Neural cell (in vitro differentiated cells): Measurements from ENCODE around the gene AGTPBP1. TPM values are rescaled to one million over a fixed set of nuclear protein-coding genes. Genes with fewer than 3 reads are reported as not detected.

Source experiments
- H2AFZ ChIP-seq: fragments of 200-600, 300-800 bp; sonication (generic), shearing (Covaris generic); 2 replicates; pipeline ENCODE4 v1.6.0; 2014; ENCODE audit warnings: low read depth, mild to moderate bottlenecking, antibody characterized with exemption, low read length, moderate library complexity
- H3F3A ChIP-seq: fragments of 200-600 bp; shearing (Covaris generic); 2 replicates; pipeline ENCODE4 v1.6.1; 2016; ENCODE audit warnings: mild to moderate bottlenecking, moderate library complexity, mixed read lengths, antibody characterized with exemption, low read length; ENCODE audit not compliant: insufficient read depth, poor library complexity, severe bottlenecking
- H3K27ac ChIP-seq: fragments of 200-600, 300-800 bp; sonication (generic), shearing (Covaris generic); 2 replicates; pipeline ENCODE4 v1.5.1; 2014; ENCODE audit warnings: mild to moderate bottlenecking, low read length, moderate library complexity
- H3K27me3 ChIP-seq: fragments of 300-800, 200-600 bp; sonication (generic), shearing (Covaris generic); 2 replicates; pipeline ENCODE4 v1.6.0; 2014; ENCODE audit warnings: mild to moderate bottlenecking, low read depth, low read length, moderate library complexity; ENCODE audit not compliant: insufficient read depth
- H3K36me3 ChIP-seq: fragments of 300-800, 200-600 bp; sonication (generic), shearing (Covaris generic); 2 replicates; pipeline ENCODE4 v1.5.1; 2014; ENCODE audit warnings: mild to moderate bottlenecking, antibody characterized with exemption, low read length, moderate library complexity; ENCODE audit not compliant: insufficient read depth
- H3K4me2 ChIP-seq: fragments of 300-800, 200-600 bp; sonication (generic), shearing (Covaris generic); 2 replicates; pipeline ENCODE4 v1.6.0; 2014; ENCODE audit warnings: mild to moderate bottlenecking, low read length
- H3K4me3 ChIP-seq: fragments of 300-800, 200-600 bp; sonication (generic), shearing (Covaris generic); 2 replicates; pipeline ENCODE4 v1.5.1; 2014; ENCODE audit warnings: mild to moderate bottlenecking, low read length, moderate library complexity
- H3K79me2 ChIP-seq: fragments of 200-600 bp; shearing (Covaris generic); replicated peaks from 2 replicates; pipeline ENCODE4 v1.6.0; 2014; ENCODE audit warnings: mild to moderate bottlenecking, low read length, moderate library complexity; ENCODE audit not compliant: insufficient read depth
- H3K9ac ChIP-seq: fragments of 300-800, 200-600 bp; sonication (generic), shearing (Covaris generic); 2 replicates; pipeline ENCODE4 v1.6.1; 2016; ENCODE audit warnings: mild to moderate bottlenecking, low read length, mixed read lengths
- H3K9me2 ChIP-seq: fragments of 200-600 bp; shearing (Covaris generic); 2 replicates; pipeline ENCODE4 v1.6.1; 2016; ENCODE audit warnings: mild to moderate bottlenecking, low read length, mixed read lengths; ENCODE audit not compliant: insufficient read depth
- H3K9me3 ChIP-seq: fragments of 200-600, 300-800 bp; sonication (generic), shearing (Covaris generic); 2 replicates; pipeline ENCODE4 v1.6.1; 2016; ENCODE audit warnings: mild to moderate bottlenecking, mixed run types, low read length, moderate library complexity, mixed read lengths
- H4K20me1 ChIP-seq: fragments of 200-600 bp; shearing (Covaris generic); 2 replicates; pipeline ENCODE4 v1.6.1; 2016; ENCODE audit warnings: mild to moderate bottlenecking, mixed run types; ENCODE audit not compliant: insufficient read depth
- EP300 ChIP-seq: fragments of 450-650 bp; conservative IDR thresholded peaks from 2 replicates; pipeline ENCODE4 v1.6.1; 2014; ENCODE audit warnings: antibody characterized with exemption, mild to moderate bottlenecking, moderate library complexity; ENCODE audit not compliant: poor library complexity, severe bottlenecking
- EZH2 ChIP-seq: fragments of 200-600, 300-800 bp; shearing (Covaris generic), sonication (generic); IDR thresholded peaks from 2 replicates; pipeline ENCODE4 v1.6.1; 2014; ENCODE audit warnings: antibody characterized with exemption, low read length, borderline replicate concordance, mild to moderate bottlenecking; ENCODE audit not compliant: insufficient read depth, poor library complexity, severe bottlenecking
- MXI1 ChIP-seq: fragments of 450-650 bp; conservative IDR thresholded peaks from 2 replicates; pipeline ENCODE4 v1.6.1; 2014; ENCODE audit warnings: antibody characterized with exemption, mild to moderate bottlenecking; ENCODE audit not compliant: poor library complexity, severe bottlenecking
- POLR2AphosphoS5 ChIP-seq: IDR thresholded peaks from 2 replicates; pipeline ENCODE4 v1.6.1; 2012
- RAD21 ChIP-seq: fragments of 450-650 bp; conservative IDR thresholded peaks from 2 replicates; pipeline ENCODE4 v1.6.1; 2014; ENCODE audit warnings: antibody characterized with exemption, mild to moderate bottlenecking, moderate library complexity
- SMC3 ChIP-seq: fragments of 450-650 bp; conservative IDR thresholded peaks from 2 replicates; pipeline ENCODE4 v1.6.1; 2014; ENCODE audit warnings: antibody characterized with exemption, mild to moderate bottlenecking, moderate library complexity; ENCODE audit not compliant: poor library complexity
- TAF1 ChIP-seq: IDR thresholded peaks from 2 replicates; pipeline ENCODE4 v1.6.1; 2012; ENCODE audit warnings: low read depth
- polyA plus RNA-seq: library from polyadenylated mRNA; depleted of rRNA; stranded (reverse); fragments of >200 nt; gene quantifications from 2 replicates; pipeline ENCODE4 v1.2.3, GENCODE V29; 2014
- TF ChIP-seq, protein P1 (sequence below): fragments of 450-650 bp; IDR thresholded peaks from 2 replicates; pipeline ENCODE4 v1.5.1; 2014; ENCODE audit warnings: antibody characterized with exemption, mild to moderate bottlenecking, moderate library complexity; ENCODE audit not compliant: poor library complexity, severe bottlenecking
- TF ChIP-seq, protein P2 (sequence below): IDR thresholded peaks from 2 replicates; pipeline ENCODE4 v1.6.1; 2012; ENCODE audit warnings: borderline replicate concordance

AGTPBP1 gene
- polyA plus RNA-seq, 1 donor from 2014 or later, result 90.7 TPM

DNA sequence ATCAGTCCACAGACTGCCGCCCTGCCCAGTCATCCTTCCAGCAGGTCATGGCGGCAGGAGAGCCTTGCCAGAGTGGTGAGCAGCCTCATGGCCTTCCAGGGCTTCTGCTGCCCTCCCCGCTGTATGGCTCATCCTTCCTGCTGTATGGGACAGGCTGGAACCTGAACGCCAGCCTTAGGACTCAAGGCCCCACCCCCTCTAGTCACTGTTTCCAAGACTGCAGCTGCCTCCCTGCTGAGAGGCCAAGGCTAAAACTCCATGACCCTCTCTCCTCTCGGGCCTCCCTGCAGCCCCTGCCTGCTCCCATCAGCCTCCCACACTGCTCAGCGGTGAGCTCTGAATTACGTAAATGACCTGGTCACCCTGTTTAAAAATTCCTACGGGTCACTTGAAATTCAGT is 227.5 kb downstream of the AGTPBP1 start:
- Histone ChIP-seq H3K36me3 (no peaks in the 10 kb centered on the region), H3K9me3 (no peaks in the 10 kb centered on the region)
- no peak for TF ChIP-seq TAF1
- TF ChIP-seq MXI1, result no peak
- no peak for TF ChIP-seq POLR2AphosphoS5
- TF ChIP-seq, protein P1, sequence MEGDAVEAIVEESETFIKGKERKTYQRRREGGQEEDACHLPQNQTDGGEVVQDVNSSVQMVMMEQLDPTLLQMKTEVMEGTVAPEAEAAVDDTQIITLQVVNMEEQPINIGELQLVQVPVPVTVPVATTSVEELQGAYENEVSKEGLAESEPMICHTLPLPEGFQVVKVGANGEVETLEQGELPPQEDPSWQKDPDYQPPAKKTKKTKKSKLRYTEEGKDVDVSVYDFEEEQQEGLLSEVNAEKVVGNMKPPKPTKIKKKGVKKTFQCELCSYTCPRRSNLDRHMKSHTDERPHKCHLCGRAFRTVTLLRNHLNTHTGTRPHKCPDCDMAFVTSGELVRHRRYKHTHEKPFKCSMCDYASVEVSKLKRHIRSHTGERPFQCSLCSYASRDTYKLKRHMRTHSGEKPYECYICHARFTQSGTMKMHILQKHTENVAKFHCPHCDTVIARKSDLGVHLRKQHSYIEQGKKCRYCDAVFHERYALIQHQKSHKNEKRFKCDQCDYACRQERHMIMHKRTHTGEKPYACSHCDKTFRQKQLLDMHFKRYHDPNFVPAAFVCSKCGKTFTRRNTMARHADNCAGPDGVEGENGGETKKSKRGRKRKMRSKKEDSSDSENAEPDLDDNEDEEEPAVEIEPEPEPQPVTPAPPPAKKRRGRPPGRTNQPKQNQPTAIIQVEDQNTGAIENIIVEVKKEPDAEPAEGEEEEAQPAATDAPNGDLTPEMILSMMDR, result no peak
- TF ChIP-seq EP300, result no peak
- TF ChIP-seq RAD21, result no peak
- TF ChIP-seq, protein P2, sequence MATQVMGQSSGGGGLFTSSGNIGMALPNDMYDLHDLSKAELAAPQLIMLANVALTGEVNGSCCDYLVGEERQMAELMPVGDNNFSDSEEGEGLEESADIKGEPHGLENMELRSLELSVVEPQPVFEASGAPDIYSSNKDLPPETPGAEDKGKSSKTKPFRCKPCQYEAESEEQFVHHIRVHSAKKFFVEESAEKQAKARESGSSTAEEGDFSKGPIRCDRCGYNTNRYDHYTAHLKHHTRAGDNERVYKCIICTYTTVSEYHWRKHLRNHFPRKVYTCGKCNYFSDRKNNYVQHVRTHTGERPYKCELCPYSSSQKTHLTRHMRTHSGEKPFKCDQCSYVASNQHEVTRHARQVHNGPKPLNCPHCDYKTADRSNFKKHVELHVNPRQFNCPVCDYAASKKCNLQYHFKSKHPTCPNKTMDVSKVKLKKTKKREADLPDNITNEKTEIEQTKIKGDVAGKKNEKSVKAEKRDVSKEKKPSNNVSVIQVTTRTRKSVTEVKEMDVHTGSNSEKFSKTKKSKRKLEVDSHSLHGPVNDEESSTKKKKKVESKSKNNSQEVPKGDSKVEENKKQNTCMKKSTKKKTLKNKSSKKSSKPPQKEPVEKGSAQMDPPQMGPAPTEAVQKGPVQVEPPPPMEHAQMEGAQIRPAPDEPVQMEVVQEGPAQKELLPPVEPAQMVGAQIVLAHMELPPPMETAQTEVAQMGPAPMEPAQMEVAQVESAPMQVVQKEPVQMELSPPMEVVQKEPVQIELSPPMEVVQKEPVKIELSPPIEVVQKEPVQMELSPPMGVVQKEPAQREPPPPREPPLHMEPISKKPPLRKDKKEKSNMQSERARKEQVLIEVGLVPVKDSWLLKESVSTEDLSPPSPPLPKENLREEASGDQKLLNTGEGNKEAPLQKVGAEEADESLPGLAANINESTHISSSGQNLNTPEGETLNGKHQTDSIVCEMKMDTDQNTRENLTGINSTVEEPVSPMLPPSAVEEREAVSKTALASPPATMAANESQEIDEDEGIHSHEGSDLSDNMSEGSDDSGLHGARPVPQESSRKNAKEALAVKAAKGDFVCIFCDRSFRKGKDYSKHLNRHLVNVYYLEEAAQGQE, result no peak
- no peak for TF ChIP-seq SMC3
- no peak for TF ChIP-seq EZH2

DNA sequence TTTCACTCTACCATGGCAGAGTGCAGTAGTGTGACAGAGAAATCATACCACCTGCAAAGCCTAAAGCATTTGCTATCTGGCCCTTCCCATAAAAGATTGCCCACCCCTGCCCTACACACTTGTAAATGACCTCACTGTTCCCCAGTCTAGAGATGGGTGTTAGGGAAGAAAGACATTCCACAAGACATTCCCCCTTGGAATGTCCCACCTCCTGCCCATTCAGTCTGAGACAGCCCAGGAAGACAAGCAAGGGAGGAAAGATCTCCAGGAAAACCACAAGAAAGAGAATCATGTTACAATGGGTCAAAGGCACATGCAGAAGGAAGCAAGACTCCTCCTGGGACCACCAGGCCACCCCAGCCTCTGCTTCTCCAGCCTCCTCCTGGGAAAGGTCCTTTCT is 230.0 kb downstream of the AGTPBP1 start:
- TF ChIP-seq SMC3, result no peak
- TF ChIP-seq, protein P1, result no peak
- TF ChIP-seq RAD21, result no peak
- no peak for TF ChIP-seq EP300
- TF ChIP-seq EZH2, result no peak
- TF ChIP-seq TAF1, result no peak
- TF ChIP-seq POLR2AphosphoS5, result no peak
- no peak for TF ChIP-seq MXI1
- TF ChIP-seq, protein P2, result no peak
- Histone ChIP-seq H3K9me2 (no peaks in the 10 kb centered on the region), H3K27ac (no peak overlapping the region), H3K9ac (no peak overlapping the region), H3K79me2 (no peaks in the 10 kb centered on the region), H3K9me3 (no peaks in the 10 kb centered on the region), H3K36me3 (no peaks in the 10 kb centered on the region), H3K4me3 (no peak overlapping the region), H3K27me3 (no peaks in the 10 kb centered on the region), H2AFZ (no peak overlapping the region), H3F3A (no peaks in the 10 kb centered on the region), H3K4me2 (no peak overlapping the region), H4K20me1 (no peaks in the 10 kb centered on the region)

More for the DNA sequence above, 227.5 kb downstream of the AGTPBP1 start:
- H3K4me3 ChIP-seq, result no peak overlapping the region
- H3K9me2 ChIP-seq, result no peaks in the 10 kb centered on the region
- H3K27ac ChIP-seq, result no peak overlapping the region
- no peak overlapping the region for H3K9ac ChIP-seq
- no peaks in the 10 kb centered on the region for H3F3A ChIP-seq
- no peak overlapping the region for H2AFZ ChIP-seq
- no peaks in the 10 kb centered on the region for H3K27me3 ChIP-seq
- H4K20me1 ChIP-seq, result no peaks in the 10 kb centered on the region
- H3K4me2 ChIP-seq, result no peak overlapping the region
- H3K79me2 ChIP-seq, result no peaks in the 10 kb centered on the region
